SK-N-SH (cell line): Measurements from ENCODE around the gene PCGF2. TPM values are rescaled to one million over a fixed set of nuclear protein-coding genes. Genes with fewer than 3 reads are reported as not detected.

Experiments
- CTCF ChIA-PET: fragments of 300-600, 350-600 bp; formaldehyde crosslinking; extraction: SDS; loops from one replicate; lab custom pipeline; 2021; lab: Yijun Ruan, JAX
- POLR2A ChIA-PET: fragments of 350-600 bp; sonication (Branson Sonifier 250); formaldehyde crosslinking; extraction: SDS; loops from one replicate; lab custom pipeline; 2020; ENCODE audit warnings: antibody characterized with exemption, inconsistent platforms; lab: Yijun Ruan, JAX
- DNase-seq: peaks from one replicate; pipeline ENCODE4 v3.0.0; 2012
- H2AFZ ChIP-seq: fragments of 200-600 bp; sonication (generic); 2 replicates; pipeline ENCODE4 v1.8.1; 2016; ENCODE audit warnings: antibody characterized with exemption, mild to moderate bottlenecking, low read depth
- H3F3A ChIP-seq: fragments of 200-600 bp; sonication (generic); replicated peaks from 2 replicates; pipeline ENCODE3; 2016; ENCODE audit warnings: antibody characterized with exemption, mild to moderate bottlenecking; ENCODE audit not compliant: insufficient read depth
- H3K27ac ChIP-seq, 2 experiments: fragments of 200-500 bp in 1 of 2; fragments of 200-600 bp in 1 of 2; sonication (Bioruptor generic) in 1 of 2; sonication (generic), shearing (Covaris generic) in 1 of 2; 2 replicates each; pipeline versions ENCODE4 v1.5.1 to v1.6.1; 2014 to 2016; ENCODE audit warnings: low read depth in 2 of 2, inconsistent platforms in 1 of 2, low read length in 1 of 2, mild to moderate bottlenecking in 1 of 2, mixed read lengths in 1 of 2
- H3K27me3 ChIP-seq: fragments of 200-600 bp; sonication (generic), shearing (Covaris generic); 2 replicates; pipeline ENCODE4 v1.6.1; 2016; ENCODE audit warnings: mixed run types; ENCODE audit not compliant: insufficient read depth
- H3K36me3 ChIP-seq, 2 experiments: fragments of 200-500 bp in 1 of 2; fragments of 200-600 bp in 1 of 2; sonication (Bioruptor generic) in 1 of 2; sonication (generic) in 1 of 2; replicated peaks in 1 of 2; 2 replicates each; pipeline versions ENCODE3 to v1.5.1; 2014 to 2016; ENCODE audit warnings: low read length in 1 of 2, mild to moderate bottlenecking in 1 of 2; ENCODE audit not compliant: insufficient read depth in 2 of 2, control insufficient read depth in 1 of 2
- H3K4me1 ChIP-seq, 2 experiments: fragments of 200-500 bp in 1 of 2; fragments of 200-600 bp in 1 of 2; sonication (Bioruptor generic) in 1 of 2; sonication (generic), shearing (Covaris generic) in 1 of 2; 2 replicates each; pipeline versions ENCODE4 v1.5.1 to v1.6.1; 2014 to 2016; ENCODE audit warnings: low read depth in 1 of 2, low read length in 1 of 2, mixed run types in 1 of 2; ENCODE audit not compliant: insufficient read depth in 2 of 2, control insufficient read depth in 1 of 2
- H3K4me2 ChIP-seq: fragments of 200-600 bp; sonication (generic), shearing (Covaris generic); 2 replicates; pipeline ENCODE4 v1.6.1; 2017; ENCODE audit warnings: mixed run types
- H3K4me3 ChIP-seq, 2 experiments: fragments of 200-500 bp in 1 of 2; fragments of 200-600 bp in 1 of 2; sonication (Bioruptor generic) in 1 of 2; sonication (generic), shearing (Covaris generic) in 1 of 2; 2 replicates each; pipeline versions ENCODE4 v1.5.1 to v1.8.1; 2014 to 2016; ENCODE audit warnings: low read depth in 2 of 2, inconsistent platforms in 1 of 2, low read length in 1 of 2, mild to moderate bottlenecking in 1 of 2, mixed read lengths in 1 of 2, moderate library complexity in 1 of 2
- H3K79me2 ChIP-seq: fragments of 200-600 bp; sonication (generic); 2 replicates; pipeline ENCODE4 v1.8.1; 2017; ENCODE audit warnings: mild to moderate bottlenecking; ENCODE audit not compliant: insufficient read depth
- H3K9ac ChIP-seq: fragments of 200-600 bp; sonication (generic); 2 replicates; pipeline ENCODE4 v1.6.1; 2017; ENCODE audit warnings: mixed run types
- H3K9me2 ChIP-seq: fragments of 200-600 bp; sonication (generic); 2 replicates; pipeline ENCODE4 v1.6.1; 2017; ENCODE audit warnings: mixed run types
- H3K9me3 ChIP-seq: fragments of 200-600 bp; sonication (generic); 2 replicates; pipeline ENCODE4 v1.6.1; 2017; ENCODE audit warnings: mixed run types, mild to moderate bottlenecking, moderate library complexity
- H4K20me1 ChIP-seq: fragments of 200-600 bp; sonication (generic); 2 replicates; pipeline ENCODE4 v1.6.1; 2017; ENCODE audit warnings: mild to moderate bottlenecking, mixed run types; ENCODE audit not compliant: insufficient read depth
- ELF1 ChIP-seq: IDR thresholded peaks from 2 replicates; pipeline ENCODE4 v1.4.0; 2012
- GABPA ChIP-seq: IDR thresholded peaks from 2 replicates; pipeline ENCODE4 v1.4.0; 2012; ENCODE audit warnings: low read depth, mild to moderate bottlenecking
- GATA2 ChIP-seq: sonication (generic); formaldehyde crosslinking; IDR thresholded peaks from 2 replicates; pipeline ENCODE4 v1.5.0; 2020; ENCODE audit warnings: mild to moderate bottlenecking, missing genetic modification reagents
- POLR2AphosphoS5 ChIP-seq: IDR thresholded peaks from 2 replicates; pipeline ENCODE4 v1.6.1; 2012; ENCODE audit warnings: low read depth, low read length
- RAD21 ChIP-seq: IDR thresholded peaks from 2 replicates; pipeline ENCODE4 v1.6.1; 2012; ENCODE audit warnings: mild to moderate bottlenecking, low read length
- REST ChIP-seq: IDR thresholded peaks from 2 replicates; pipeline ENCODE4 v1.6.1; 2012; ENCODE audit warnings: mild to moderate bottlenecking, low read depth, low read length, moderate library complexity
- SMC3 ChIP-seq: IDR thresholded peaks from 2 replicates; pipeline ENCODE4 v1.6.1; 2012; ENCODE audit warnings: low read depth, low read length, improper control_type of control experiment
- ZBTB33 ChIP-seq: IDR thresholded peaks from 2 replicates; pipeline ENCODE4 v1.4.0; 2012; ENCODE audit warnings: low read depth, borderline replicate concordance
- WGBS: methylation state at CpG from one replicate; pipeline ENCODE4 v1.1.6; 2017; ENCODE audit warnings: low lambda C conversion rate; 5-methylcytosine and 5-hydroxymethylcytosine counted together
- polyA plus RNA-seq, 3 experiments: library from polyadenylated mRNA; depleted of rRNA; stranded (reverse); fragments of >200 nt; gene quantifications; 2 replicates each; pipeline ENCODE4 v1.2.3, GENCODE V29; 2012

PCGF2 gene
- polyA plus RNA-seq, 1 of the 3 experiments (the other 2 are of a cell fraction), result 39.8 TPM

GRCh38 chr17:38715216-38715943 is 32.8 kb downstream of the PCGF2 start:
- TF ChIP-seq SMC3, result no peak
- TF ChIP-seq REST, result no peak
- no peak for TF ChIP-seq RAD21
- TF ChIP-seq GABPA, result no peak
- no peak for TF ChIP-seq GATA2 (CRISPR knock-in tag)
- TF ChIP-seq POLR2AphosphoS5, result 0 out of 2 replicates have a peak, but pooled peaks have one; percentile 4
- TF ChIP-seq ZBTB33, result no peak
- Histone ChIP-seq H3K27me3 (no peaks in the 10 kb centered on the region), H2AFZ (no peak overlapping the region), H3K79me2 (no peaks in the 10 kb centered on the region), H3K36me3 (peaks cover 23 to 84% of the 10 kb centered on the region in 2 experiments), H4K20me1 (no peaks in the 10 kb centered on the region), H3F3A (peaks cover 6% of the 10 kb centered on the region), H3K4me1 (peaks cover 0 to 2% of the 10 kb centered on the region in 2 experiments; a peak in 1 of 4 replicates), H3K27ac (no peak overlapping the region), H3K9me3 (no peaks in the 10 kb centered on the region), H3K9me2 (no peaks in the 10 kb centered on the region), H3K4me3 (no peak overlapping the region), H3K9ac (no peak overlapping the region), H3K4me2 (no peak overlapping the region)
- CTCF ChIA-PET, result interaction anchor here (0.7 to 2.8 kb wide), 4 partner anchors 8 to 1702 kb away, joined by 3 to 9 read pairs (median 4); partner anchors contain the start of gene CISD3
- POLR2A ChIA-PET, result interaction anchor here (0.9 to 2.1 kb wide), 4 partner anchors 9 to 21 kb away, joined by 3 to 11 read pairs (median 7); no protein-coding TSS in a partner anchor
- 92% methylated on average over 8 of the region's 9 CpGs for WGBS
- no peak for DNase-seq

GRCh38 chr17:38713456-38714075 is 34.6 kb downstream of the PCGF2 start:
- Histone ChIP-seq H3K4me3 (no peak overlapping the region), H3K9me3 (no peaks in the 10 kb centered on the region), H3K27me3 (no peaks in the 10 kb centered on the region), H3F3A (peaks cover 1% of the 10 kb centered on the region), H2AFZ (no peak overlapping the region), H3K36me3 (peaks cover 21 to 82% of the 10 kb centered on the region in 2 experiments), H3K4me2 (no peak overlapping the region), H3K4me1 (peaks cover 0 to 5% of the 10 kb centered on the region in 2 experiments; a peak in 1 of 4 replicates), H3K27ac (no peak overlapping the region), H4K20me1 (no peaks in the 10 kb centered on the region), H3K79me2 (peaks cover 6% of the 10 kb centered on the region; the same call in 1 of the 2 replicates), H3K9me2 (no peaks in the 10 kb centered on the region), H3K9ac (no peak overlapping the region)
- DNase-seq, result no peak
- no peak for TF ChIP-seq ELF1
- no peak for TF ChIP-seq GATA2 (CRISPR knock-in tag)
- POLR2A ChIA-PET, result no interaction called here
- CTCF ChIA-PET, result interaction anchor here (1.0 to 1.6 kb wide), 2 partner anchors 9 to 22 kb away, joined by 3 to 6 read pairs; no protein-coding TSS in a partner anchor
- 86% methylated on average over 11 of the region's 11 CpGs for WGBS
